Osteoblast (primary cell): Measurements from ENCODE around the gene MYO5B. TPM values are rescaled to one million over a fixed set of nuclear protein-coding genes. Genes with fewer than 3 reads are reported as not detected.

Experiments
- DNase-seq: peaks from one replicate; pipeline ENCODE4 v3.0.0; 2011; ENCODE audit warnings: low spot score, mixed read lengths; ENCODE audit not compliant: insufficient read length; ENCODE audit errors: missing footprints
- H2AFZ ChIP-seq: 2 replicates; pipeline ENCODE4 v1.6.0; 2011; ENCODE audit warnings: mild to moderate bottlenecking, low read length
- H3K27ac ChIP-seq: 2 replicates; pipeline ENCODE4 v1.5.1; 2011; ENCODE audit warnings: mild to moderate bottlenecking, low read depth, low read length, moderate library complexity
- H3K27me3 ChIP-seq: 2 replicates; pipeline ENCODE4 v1.6.0; 2012; ENCODE audit warnings: mild to moderate bottlenecking, control low read depth, inconsistent platforms, low read length, moderate library complexity; ENCODE audit not compliant: insufficient read depth
- H3K36me3 ChIP-seq: 2 replicates; pipeline ENCODE4 v1.5.1; 2011; ENCODE audit warnings: mild to moderate bottlenecking, low read length, control low read depth, moderate library complexity; ENCODE audit not compliant: insufficient read depth
- H3K4me1 ChIP-seq: 2 replicates; pipeline ENCODE4 v1.5.1; 2011; ENCODE audit warnings: mild to moderate bottlenecking, low read length, control low read depth, moderate library complexity; ENCODE audit not compliant: insufficient read depth
- H3K4me2 ChIP-seq: 2 replicates; pipeline ENCODE4 v1.6.0; 2011; ENCODE audit warnings: mild to moderate bottlenecking, low read length; ENCODE audit not compliant: insufficient read depth
- H3K4me3 ChIP-seq: fragments of 200-600 bp; sonication (generic); 3 replicates; pipeline ENCODE4 v1.5.1; 2012; ENCODE audit warnings: mild to moderate bottlenecking, low read length, inconsistent platforms; ENCODE audit not compliant: insufficient read depth
- H3K79me2 ChIP-seq: 2 replicates; pipeline ENCODE4 v1.6.0; 2012; ENCODE audit warnings: mild to moderate bottlenecking, low read length, control low read depth, inconsistent platforms; ENCODE audit not compliant: insufficient read depth
- H3K9me3 ChIP-seq: 2 replicates; pipeline ENCODE4 v1.5.1; 2011; ENCODE audit warnings: low read depth, low read length, control low read depth
- H4K20me1 ChIP-seq: 2 replicates; pipeline ENCODE4 v1.6.0; 2012; ENCODE audit warnings: mild to moderate bottlenecking, low read length, control low read depth; ENCODE audit not compliant: insufficient read depth
- CTCF ChIP-seq: IDR thresholded peaks from 2 replicates; pipeline ENCODE4 v1.5.1; 2011; ENCODE audit warnings: mild to moderate bottlenecking, low read depth, low read length, moderate library complexity; ENCODE audit errors: extremely low read depth
- small RNA-seq: library from RNA; depleted of rRNA; stranded (forward); fragments of <200 nt; gene quantifications from one replicate; pipeline ENCODE3, GENCODE V24; 2012
- total RNA-seq: library from RNA; depleted of rRNA; stranded (reverse); fragments of >200 nt; gene quantifications from 2 replicates; pipeline ENCODE4 v1.2.3, GENCODE V29; 2012

Gene MYO5B
- total RNA-seq, 1 donor, result 0.36 TPM

GRCh38 chr18:49778826-49779465 lies 416.0 kb downstream of the MYO5B start:
- no peak overlapping the region for H2AFZ ChIP-seq
- H3K9me3 ChIP-seq, result no peaks in the 10 kb centered on the region
- no peak for DNase-seq
- H3K4me3 ChIP-seq, result no peak overlapping the region
- H3K36me3 ChIP-seq, result peaks cover 9% of the 10 kb centered on the region
- no peaks in the 10 kb centered on the region for H4K20me1 ChIP-seq
- TF ChIP-seq CTCF, result no peak
- no peaks in the 10 kb centered on the region for H3K27me3 ChIP-seq
- H3K27ac ChIP-seq, result no peak overlapping the region
- no peaks in the 10 kb centered on the region for H3K4me1 ChIP-seq
- H3K4me2 ChIP-seq, result no peak overlapping the region
- H3K79me2 ChIP-seq, result no peaks in the 10 kb centered on the region

Small RNA genes lying within 50 kb of the gene (small RNA-seq; reads per million reads assigned to genes)
- gene RF00019 (not detected), gene RF00283 (not detected), gene RN7SL310P (not detected), gene RNA5SP457 (not detected), gene SCARNA17 (not detected)

Other genes starting within 250 kb of the MYO5B start
- gene CFAP53, start 71.3 kb upstream of the MYO5B start, total RNA-seq, result 0.36 and 0.59 TPM in 2 replicates
- gene MBD1, start 86.4 kb upstream of the MYO5B start, total RNA-seq, result 64.8 and 71.3 TPM in 2 replicates
- gene CXXC1, start 92.5 kb upstream of the MYO5B start, total RNA-seq, result 30.4 and 33.3 TPM in 2 replicates
- gene SKA1, start 179.9 kb upstream of the MYO5B start, total RNA-seq, result 1.8 and 2.9 TPM in 2 replicates